AG09319 (cell line): ENCODE results near the gene KCNN3.

Experiments
- DNase-seq: peaks from one replicate; pipeline ENCODE4 v3.0.0-alpha.2; 2010; ENCODE audit warnings: low read depth; ENCODE audit errors: extremely low read depth
- TF ChIP-seq, protein P1 (sequence below): IDR thresholded peaks from 2 replicates; pipeline ENCODE4 v1.5.1; 2011; ENCODE audit warnings: low read depth, mild to moderate bottlenecking, inconsistent platforms, low read length, moderate library complexity

KCNN3 gene

DNA sequence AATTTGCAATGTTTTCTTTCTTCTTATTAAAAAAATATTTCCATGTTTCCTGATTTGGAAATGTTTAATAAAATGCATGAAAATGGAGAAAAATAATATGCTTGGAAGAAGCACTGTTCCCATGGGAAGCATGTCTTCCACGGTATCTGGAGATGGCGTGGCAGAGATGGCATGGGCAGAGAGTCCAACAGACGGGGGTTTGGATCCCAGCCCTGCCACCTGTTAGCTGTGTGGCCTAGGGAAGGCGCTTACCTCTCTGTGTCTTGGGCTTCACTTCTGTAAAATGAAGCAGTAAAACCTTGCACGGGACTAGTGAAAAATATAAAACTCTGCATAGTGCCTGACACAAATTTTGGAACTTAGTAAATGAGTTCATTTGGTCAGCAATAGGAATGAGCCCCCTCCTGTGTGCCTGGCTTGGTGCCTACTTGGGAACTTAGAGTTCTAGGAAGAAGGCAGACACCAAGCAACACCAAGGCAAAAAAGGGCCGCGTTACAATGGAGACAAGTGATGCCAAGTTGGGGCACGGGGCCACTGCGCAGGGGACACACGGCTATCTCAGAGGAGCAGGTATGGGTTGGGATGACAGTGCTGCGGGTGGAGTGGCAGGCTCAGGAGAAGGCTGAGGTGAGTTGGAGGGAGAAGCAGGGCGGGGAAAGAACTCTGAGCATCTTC lies 124.2 kb downstream of the KCNN3 start:
- DNase-seq: no peak
- TF ChIP-seq, protein P1, sequence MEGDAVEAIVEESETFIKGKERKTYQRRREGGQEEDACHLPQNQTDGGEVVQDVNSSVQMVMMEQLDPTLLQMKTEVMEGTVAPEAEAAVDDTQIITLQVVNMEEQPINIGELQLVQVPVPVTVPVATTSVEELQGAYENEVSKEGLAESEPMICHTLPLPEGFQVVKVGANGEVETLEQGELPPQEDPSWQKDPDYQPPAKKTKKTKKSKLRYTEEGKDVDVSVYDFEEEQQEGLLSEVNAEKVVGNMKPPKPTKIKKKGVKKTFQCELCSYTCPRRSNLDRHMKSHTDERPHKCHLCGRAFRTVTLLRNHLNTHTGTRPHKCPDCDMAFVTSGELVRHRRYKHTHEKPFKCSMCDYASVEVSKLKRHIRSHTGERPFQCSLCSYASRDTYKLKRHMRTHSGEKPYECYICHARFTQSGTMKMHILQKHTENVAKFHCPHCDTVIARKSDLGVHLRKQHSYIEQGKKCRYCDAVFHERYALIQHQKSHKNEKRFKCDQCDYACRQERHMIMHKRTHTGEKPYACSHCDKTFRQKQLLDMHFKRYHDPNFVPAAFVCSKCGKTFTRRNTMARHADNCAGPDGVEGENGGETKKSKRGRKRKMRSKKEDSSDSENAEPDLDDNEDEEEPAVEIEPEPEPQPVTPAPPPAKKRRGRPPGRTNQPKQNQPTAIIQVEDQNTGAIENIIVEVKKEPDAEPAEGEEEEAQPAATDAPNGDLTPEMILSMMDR: no peak

GRCh38 chr1:154745286-154745731 lies 124.8 kb downstream of the KCNN3 start:
- TF ChIP-seq, protein P1: no peak
- DNase-seq: no peak

GRCh38 chr1:154744352-154745035 lies 125.6 kb downstream of the KCNN3 start:
- no peak for DNase-seq
- TF ChIP-seq, protein P1: no peak

DNA sequence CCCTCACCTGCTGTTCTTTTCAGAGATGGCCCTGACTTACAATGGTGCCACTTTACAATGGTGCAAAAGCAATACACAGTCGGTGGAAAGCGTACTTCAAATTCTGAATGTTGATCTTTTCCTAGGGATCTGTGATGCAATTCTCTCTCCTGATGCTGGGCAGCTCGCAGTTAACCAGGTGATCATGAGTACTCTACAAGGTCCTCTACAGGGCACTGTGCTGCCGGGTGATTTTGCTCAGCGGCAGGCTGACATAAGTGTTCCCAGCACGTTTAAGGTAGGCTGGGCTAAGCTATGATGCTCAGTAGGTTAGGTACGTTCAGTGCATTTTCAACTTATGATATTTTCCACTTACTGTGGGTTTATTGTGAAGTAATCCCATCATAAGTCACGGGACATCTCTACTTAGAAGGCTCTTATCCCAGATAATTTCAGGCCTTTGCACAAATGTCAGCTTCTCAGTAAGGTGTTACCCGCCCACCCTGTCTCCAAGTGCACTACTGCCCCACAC lies 126.5 kb downstream of the KCNN3 start:
- TF ChIP-seq, protein P1: no peak
- no peak for DNase-seq

GRCh38 chr1:154742606-154743005 lies 127.5 kb downstream of the KCNN3 start:
- DNase-seq: no peak

DNA sequence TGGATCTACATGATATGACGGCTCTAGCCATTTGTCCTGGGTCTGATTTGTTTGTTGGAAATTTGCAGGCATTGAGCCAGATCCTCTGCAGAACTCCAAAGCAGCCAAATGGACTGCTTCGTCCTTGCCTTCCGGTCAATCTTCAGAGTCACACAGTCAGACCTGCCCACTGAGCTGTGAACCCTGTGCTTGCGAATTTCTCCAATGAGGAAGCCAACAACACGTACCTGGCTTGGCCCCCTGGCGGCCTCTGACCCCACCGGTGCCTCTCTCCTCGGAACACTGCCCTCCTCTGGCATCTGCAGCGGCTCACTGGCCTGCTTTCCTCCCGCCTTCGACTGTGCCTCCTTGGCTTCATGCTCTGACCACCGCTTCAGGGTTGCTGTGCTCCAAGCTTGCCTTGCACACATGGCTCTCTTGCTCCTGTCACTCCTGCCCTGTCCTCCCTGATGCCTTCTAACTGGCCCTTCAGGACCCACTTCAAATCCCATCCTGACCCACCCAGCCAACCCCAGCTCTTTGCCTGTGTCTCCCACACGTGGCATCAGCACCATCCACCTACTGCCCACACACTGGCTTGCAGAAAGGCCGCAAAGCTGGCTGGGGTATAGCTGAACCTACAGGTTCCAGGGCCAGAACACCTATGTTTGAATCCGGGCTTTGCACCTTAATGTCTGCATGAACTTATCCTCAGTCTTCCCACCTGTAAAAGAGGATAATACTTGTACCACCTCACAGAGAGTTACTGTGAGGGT lies 128.2 kb downstream of the KCNN3 start:
- DNase-seq: no peak
- TF ChIP-seq, protein P1: no peak

More at GRCh38 chr1:154742606-154743005, 127.5 kb downstream of the KCNN3 start:
- TF ChIP-seq, protein P1: no peak
